GM21367 (cell line): Measurements from ENCODE around the gene IL1RAP.
"Not testable (repeated sequence)": the region's sequence is repeated elsewhere in the genome, so short reads cannot be mapped to it uniquely, and the experiment has no call there.

Experiments
- ATAC-seq: cut with Tn5 transposase; IDR thresholded peaks from one replicate; pipeline ENCODE4 v1.9.1; 2021; ENCODE audit not compliant: unreplicated experiment

Gene IL1RAP

GRCh38 chr3:190644766-190645165 lies 130.9 kb downstream of the IL1RAP start:
- no peak for ATAC-seq

DNA sequence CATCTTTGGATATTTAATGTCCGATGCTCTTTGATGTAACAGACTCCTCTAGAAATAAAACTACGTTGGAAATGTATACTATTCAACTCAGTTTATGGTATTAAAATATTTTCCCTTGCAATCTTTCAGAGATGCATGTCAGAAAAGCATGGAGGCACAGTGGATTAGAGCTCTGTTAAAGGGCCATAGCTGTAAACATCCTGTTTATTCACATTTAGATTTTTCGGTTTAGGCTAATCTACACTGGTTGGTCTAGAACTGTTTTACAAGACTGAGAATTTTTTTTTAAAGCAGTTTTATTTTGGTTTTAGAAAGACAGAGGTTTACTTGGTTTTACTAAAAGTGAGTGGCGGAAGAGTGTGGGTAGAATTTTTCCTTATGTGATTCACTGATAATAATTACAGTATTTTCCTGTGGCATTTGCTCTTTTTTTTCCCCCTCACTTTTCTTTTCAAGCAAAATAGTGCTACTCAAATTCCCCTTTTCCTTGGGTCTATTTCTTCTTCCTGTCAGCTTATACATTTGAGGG lies 132.1 kb downstream of the IL1RAP start:
- no peak for ATAC-seq

- ATAC-seq = no peak
Measured at GRCh38 chr3:190646996-190647395, 133.1 kb downstream of the IL1RAP start.

- ATAC-seq = no peak
Measured at GRCh38 chr3:190655933-190656332, 142.0 kb downstream of the IL1RAP start.

GRCh38 chr3:190658106-190658505 lies 144.2 kb downstream of the IL1RAP start:
- no peak for ATAC-seq

DNA sequence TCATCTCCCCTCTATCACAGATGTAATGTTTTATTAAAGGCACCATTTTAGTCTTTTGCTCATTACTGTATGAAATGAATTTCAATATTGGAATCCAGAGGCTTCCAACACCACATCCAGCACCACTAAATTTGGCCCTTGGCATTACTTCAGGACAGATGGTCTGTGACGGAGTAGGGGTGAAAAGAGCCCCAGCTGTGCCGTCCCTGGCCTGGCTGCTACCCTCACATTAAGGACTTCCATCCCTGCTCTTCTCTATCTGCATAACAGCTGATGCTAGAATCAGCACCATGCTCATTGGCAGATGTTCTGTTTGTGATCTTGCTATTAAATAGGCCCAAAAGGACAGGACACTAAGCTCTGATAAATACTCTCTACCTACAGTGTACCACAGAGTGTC lies 152.9 kb downstream of the IL1RAP start:
- no peak for ATAC-seq

DNA sequence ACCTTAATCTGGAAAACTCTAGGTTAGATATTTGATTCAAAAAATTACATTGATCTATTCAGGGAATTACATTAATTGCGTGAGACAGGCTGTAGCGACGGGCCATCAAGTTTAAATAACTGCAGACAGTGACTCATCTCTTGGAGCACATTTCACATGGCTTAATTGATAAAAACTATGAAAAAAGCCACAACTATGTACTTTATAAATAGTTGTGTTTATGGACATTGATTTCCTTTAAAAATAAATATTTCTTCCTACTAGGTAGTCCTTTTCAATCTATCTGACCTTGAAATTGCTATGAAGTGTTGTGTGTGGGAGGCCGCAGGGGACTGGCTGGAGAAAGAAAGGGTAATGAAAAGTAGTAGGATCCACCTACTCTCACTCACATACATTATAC lies 157.8 kb downstream of the IL1RAP start:
- ATAC-seq = no peak

DNA sequence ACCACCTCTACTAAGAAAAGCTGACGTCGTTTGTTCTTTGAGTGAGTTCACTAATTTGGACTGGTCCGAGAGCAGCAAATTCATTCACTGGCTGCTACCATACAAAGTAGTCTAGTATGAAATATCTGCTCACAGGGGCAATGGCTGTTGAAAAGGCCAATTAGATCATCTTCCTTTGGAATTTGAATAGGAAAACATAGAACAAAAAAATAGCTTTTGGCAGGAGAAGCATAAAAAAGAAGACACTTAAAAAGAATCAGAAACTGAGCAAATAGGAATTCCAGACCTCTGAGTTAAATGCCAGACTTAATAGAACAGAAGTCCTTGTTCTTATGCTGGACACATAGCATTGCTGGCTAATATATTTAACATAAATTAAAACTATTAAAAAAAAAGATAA lies 159.3 kb downstream of the IL1RAP start:
- no peak for ATAC-seq

GRCh38 chr3:190676481-190676880 lies 162.6 kb downstream of the IL1RAP start:
- no peak for ATAC-seq

DNA sequence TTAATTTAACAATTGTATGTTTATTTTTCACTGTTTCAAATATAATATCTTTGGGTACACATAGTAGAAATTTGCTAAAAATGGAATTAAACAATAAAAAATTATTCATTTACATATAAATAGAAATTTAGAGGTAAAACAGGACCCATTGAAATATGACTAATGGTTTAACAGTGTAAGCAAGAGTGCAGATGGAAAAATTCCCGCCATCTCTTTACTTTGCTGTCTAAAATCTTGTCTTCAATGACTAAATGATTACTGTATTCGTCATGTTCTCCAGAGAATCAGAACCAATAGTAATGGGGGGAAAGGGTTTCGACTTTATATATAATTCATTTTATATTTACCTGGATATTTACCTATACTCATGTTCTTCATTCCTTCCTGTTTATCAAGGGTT lies 163.1 kb downstream of the IL1RAP start:
- no peak for ATAC-seq

DNA sequence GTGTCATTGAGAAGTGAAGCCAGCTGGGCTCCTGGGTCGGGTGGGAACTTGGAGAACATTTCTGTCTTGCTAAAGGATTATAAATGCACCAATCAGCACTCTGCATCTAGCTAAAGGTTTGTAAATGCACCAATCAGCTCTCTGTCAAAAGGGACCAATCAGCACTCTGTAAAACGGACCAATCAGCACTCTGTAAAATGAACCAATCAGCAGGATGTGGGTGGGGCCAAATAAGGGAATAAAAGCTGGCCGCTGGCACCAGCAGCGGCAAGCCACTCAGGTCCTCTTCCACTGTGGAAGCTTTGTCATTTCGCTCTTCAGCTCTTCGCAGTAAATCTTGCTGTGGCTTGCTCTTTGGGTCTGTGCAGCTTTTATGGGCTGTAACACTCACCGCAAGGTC lies 164.0 kb downstream of the IL1RAP start:
- not testable (repeated sequence) for ATAC-seq

DNA sequence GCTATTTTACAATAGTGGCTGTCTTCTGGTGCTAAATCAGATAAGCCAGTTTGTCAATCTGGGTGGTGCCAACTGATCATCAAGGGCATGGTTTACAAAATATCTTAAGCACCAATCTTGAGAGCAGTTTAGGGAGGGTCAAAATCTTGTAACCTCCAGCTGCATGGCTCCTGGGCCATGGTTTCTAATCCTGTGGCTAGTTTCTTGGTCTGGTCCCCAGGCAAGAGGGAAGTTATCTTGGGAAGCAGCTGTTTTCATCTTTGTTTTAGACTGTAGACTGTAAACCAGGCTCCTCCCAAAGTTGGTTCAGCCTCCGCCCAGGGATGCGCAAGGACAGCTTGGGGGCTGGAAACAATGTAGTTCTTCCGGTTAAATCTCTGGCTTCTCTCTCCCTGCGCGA lies 166.8 kb downstream of the IL1RAP start:
- ATAC-seq = no peak

GRCh38 chr3:190684776-190685175 lies 170.9 kb downstream of the IL1RAP start:
- ATAC-seq = no peak

DNA sequence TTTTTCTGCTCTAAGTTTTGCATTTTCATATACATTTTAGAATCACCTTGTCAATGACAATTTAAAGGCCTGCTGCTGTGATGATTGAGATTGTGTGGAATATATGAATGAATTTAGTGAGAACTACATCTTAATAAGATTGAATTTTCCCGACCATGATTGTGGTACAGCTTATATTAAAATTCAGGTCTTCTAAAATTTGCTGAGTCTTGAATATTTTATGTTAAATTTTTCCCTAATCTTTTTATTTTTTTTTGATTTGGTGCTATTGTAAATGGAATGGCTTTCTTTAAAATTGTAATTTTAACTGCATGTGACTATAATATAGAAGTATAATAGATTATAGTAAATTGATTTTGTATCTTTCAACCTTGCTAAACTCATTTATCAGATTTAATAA lies 172.1 kb downstream of the IL1RAP start:
- ATAC-seq = no peak

- no peak for ATAC-seq
Measured at GRCh38 chr3:190690246-190690645, 176.4 kb downstream of the IL1RAP start.

DNA sequence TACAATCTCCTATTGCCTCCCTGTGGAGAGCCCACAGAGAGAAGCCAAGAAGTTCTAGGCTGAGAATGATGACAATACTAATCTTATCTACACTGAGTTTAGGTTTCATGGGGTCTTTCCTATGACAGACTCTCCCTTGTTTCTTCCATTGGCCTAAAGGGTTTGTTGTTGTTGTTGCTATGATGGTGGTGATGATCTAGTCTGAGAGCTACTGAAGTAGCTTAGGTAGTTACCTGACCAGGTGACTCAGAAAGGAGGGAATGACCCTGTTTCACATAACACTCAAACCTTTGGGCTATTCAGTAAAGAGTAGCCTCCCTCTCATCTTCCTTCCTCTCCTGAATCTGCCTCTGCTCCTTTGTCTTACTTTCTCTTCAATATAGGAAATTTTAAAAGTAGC lies 178.4 kb downstream of the IL1RAP start:
- ATAC-seq = no peak

DNA sequence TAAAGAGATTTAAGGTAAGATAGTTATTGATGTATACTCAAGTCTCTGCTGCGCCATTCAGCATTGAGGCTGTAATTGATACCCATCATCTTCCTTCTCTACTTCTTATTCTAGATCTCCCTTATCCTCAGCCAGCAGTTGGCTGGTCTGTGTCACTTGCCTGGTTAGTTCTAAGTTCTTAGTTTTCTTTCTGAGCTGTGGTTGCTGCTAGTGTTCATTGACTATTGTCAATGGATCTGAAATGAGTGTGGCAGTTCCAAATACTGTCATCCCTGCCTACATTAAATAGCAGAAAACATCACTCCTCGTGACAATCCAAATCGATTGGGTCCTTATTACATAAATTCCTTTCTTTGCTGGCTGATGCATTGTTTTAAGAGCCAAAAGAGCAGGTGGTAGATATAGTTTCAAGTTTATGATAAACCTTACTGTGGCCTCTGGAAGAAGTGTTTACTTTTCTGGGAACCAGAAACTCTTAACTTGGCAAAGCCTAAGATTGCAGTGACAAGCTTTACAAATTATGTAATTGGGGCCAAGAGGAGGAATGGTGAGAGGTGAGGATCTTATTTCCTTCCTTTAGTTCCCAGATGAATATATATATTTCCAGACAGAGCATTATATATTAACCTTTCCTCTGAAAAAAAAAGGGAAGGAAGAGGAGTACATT lies 180.6 kb downstream of the IL1RAP start:
- ATAC-seq = no peak

- no peak for ATAC-seq
Measured at GRCh38 chr3:190695225-190695624, 181.3 kb downstream of the IL1RAP start.

DNA sequence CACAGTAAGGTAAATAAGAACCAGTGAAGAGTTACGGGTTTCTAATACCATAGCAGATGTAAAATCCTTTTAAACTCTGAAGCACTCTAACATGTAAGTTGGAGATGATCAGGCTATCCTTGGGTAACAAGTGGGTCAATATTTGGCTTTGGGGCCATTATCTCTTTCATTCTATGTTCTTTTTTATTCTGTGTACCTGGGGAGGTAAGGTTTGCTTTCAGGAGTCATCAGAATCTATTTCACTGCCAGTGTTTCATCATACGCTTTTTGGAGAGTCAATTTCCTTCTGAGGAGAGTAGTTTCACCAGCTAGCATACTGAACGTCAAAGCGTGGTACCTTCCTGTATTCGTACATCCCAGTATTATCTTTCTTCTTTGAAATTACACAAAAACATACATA lies 182.1 kb downstream of the IL1RAP start:
- ATAC-seq = no peak

- ATAC-seq = no peak
Measured at GRCh38 chr3:190696777-190697501, 183.1 kb downstream of the IL1RAP start.

DNA sequence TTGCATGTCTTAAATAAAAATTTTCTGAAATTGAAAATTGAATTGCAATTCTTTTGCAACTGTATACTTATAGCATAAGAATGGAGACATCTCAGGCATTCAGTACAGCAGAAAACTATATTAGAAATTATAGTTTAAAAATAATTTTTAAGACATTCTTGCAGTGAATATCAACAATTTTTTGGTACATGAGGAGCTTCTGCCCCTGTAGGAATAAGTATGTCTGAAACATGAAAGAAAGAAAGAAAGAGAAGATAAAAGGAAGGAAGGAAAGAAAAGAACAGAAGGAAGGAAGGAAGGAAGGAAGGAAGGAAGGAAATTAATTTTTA lies 183.6 kb downstream of the IL1RAP start:
- no peak for ATAC-seq

GRCh38 chr3:190697901-190698300 lies 184.0 kb downstream of the IL1RAP start:
- no peak for ATAC-seq

GRCh38 chr3:190699776-190700175 lies 185.9 kb downstream of the IL1RAP start:
- no peak for ATAC-seq
